ENCODE measurements around the gene NDUFA13. TPM values are rescaled to one million over a fixed set of nuclear protein-coding genes. Genes with fewer than 3 reads are reported as not detected.

NDUFA13 gene
- total RNA-seq, 1 experiment from 2014 or later = 203 TPM

DNA sequence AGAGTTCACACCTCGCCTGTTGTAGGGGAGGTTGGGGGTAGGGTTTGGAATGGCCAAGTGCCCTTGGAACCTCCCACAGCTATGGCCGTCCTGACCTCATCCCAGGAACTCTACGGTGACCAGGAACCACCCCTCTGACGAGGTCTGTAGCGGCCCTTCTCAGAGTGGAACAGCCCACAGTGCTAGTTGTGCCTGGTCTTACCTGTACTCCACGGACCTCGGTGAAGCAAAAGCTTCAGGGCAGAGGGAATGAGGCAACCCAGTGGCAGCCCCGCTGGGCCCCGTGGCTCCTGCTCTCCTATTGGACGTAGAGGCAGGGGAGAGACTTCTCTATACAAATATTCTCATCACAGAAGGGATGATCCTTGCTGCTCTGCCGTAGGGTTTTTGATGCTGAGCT is 7.8 kb upstream of the NDUFA13 start:
- Histone ChIP-seq H3K9me2 (ENCODE audit: insufficient read depth) (no peaks in the 10 kb centered on the region), H3K4me1 (replicated peaks; ENCODE audit: insufficient read depth) (no peaks in the 10 kb centered on the region), H3K4me2 (no peak overlapping the region), H3K36me3 (ENCODE audit: low read depth) (0 out of 2 replicates have a peak, but pooled peaks cover 6% of the 10 kb centered on the region), H2AFZ (no peak overlapping the region), H3K79me2 (ENCODE audit: low read depth) (no peaks in the 10 kb centered on the region), H3K27me3 (ENCODE audit: insufficient read depth, low read depth) (no peaks in the 10 kb centered on the region), H3K4me3 (no peak overlapping the region), H3K9me3 (ENCODE audit: insufficient read depth, low read depth) (no peaks in the 10 kb centered on the region), H4K20me1 (ENCODE audit: insufficient read depth) (no peaks in the 10 kb centered on the region; the same call in 1 of the 2 replicates), H3F3A (ENCODE audit: insufficient read depth, low read depth) (peaks cover 49% of the 10 kb centered on the region; the same call in 1 of the 2 replicates), H3K27ac (no peak overlapping the region)
- no peak for DNase-seq
- no TSS peak for BruUV-seq (replicated peaks)
- CTCF ChIA-PET = no interaction called here
- intact Hi-C loops (cut with micrococcal nuclease; ENCODE audit: unreplicated experiment) = no loop called here
- TF ChIP-seq CTCF (conservative IDR thresholded peaks at IDR 0.05) (no peak), EZH2 (IDR thresholded peaks at IDR 0.05; ENCODE audit: low read depth) (no peak)
- POLR2A ChIA-PET (ENCODE audit: unreplicated experiment) = no interaction called here

DNA sequence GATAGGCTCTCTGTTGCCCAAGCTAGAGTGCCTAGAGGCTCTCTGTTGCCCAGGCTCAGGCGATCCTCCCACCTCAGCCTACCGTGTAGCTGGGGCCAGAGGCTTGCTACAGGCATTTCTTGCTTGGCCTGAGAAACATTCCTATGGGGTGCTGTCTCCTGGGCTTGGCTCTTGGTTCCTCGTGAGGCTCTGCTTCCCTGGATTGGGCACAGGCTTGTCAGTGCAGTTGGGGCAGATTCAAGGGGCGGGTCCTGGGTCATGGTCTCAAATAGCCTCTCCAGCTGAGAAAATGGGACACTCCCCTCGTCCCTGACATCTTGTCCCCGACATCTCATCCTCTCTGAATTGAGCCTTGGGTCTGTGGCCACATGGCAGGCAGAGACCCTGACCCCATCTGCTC is 5.6 kb upstream of the NDUFA13 start:
- Histone ChIP-seq H3K27ac (no peak overlapping the region), H3K9me3 (ENCODE audit: insufficient read depth, low read depth) (no peaks in the 10 kb centered on the region), H3F3A (ENCODE audit: insufficient read depth, low read depth) (peaks cover 38% of the 10 kb centered on the region; the same call in 1 of the 2 replicates), H3K4me1 (replicated peaks; ENCODE audit: insufficient read depth) (no peaks in the 10 kb centered on the region), H3K4me3 (no peak overlapping the region), H3K79me2 (ENCODE audit: low read depth) (no peaks in the 10 kb centered on the region), H3K36me3 (ENCODE audit: low read depth) (no peaks in the 10 kb centered on the region), H3K9me2 (ENCODE audit: insufficient read depth) (no peaks in the 10 kb centered on the region), H4K20me1 (ENCODE audit: insufficient read depth) (no peaks in the 10 kb centered on the region), H3K27me3 (ENCODE audit: insufficient read depth, low read depth) (no peaks in the 10 kb centered on the region), H3K4me2 (no peak overlapping the region), H2AFZ (no peak overlapping the region)
- no TSS peak for BruUV-seq (replicated peaks)
- ChIA-PET POLR2A (ENCODE audit: unreplicated experiment) (interaction anchor here (0.6 kb wide), 2 partner anchors 31 to 443 kb away, joined by 4 to 19 read pairs; no protein-coding TSS in a partner anchor), CTCF (no interaction called here)
- TF ChIP-seq CTCF (conservative IDR thresholded peaks at IDR 0.05) = no peak
- TF ChIP-seq EZH2 (IDR thresholded peaks at IDR 0.05; ENCODE audit: low read depth) = no peak
- intact Hi-C loops (cut with micrococcal nuclease; ENCODE audit: unreplicated experiment) = no loop called here
- peak in 1 of 2 experiments; percentile 20 for DNase-seq

- Histone ChIP-seq H3F3A (ENCODE audit: insufficient read depth, low read depth) (peaks cover 38% of the 10 kb centered on the region; the same call in 1 of the 2 replicates), H4K20me1 (ENCODE audit: insufficient read depth) (no peaks in the 10 kb centered on the region), H3K79me2 (ENCODE audit: low read depth) (peaks cover 24% of the 10 kb centered on the region), H3K4me1 (replicated peaks; ENCODE audit: insufficient read depth) (peaks cover 10% of the 10 kb centered on the region), H3K4me2 (no peak overlapping the region), H3K9me2 (ENCODE audit: insufficient read depth) (no peaks in the 10 kb centered on the region), H3K9me3 (ENCODE audit: insufficient read depth, low read depth) (no peaks in the 10 kb centered on the region), H3K4me3 (no peak overlapping the region), H2AFZ (no peak overlapping the region), H3K27me3 (ENCODE audit: insufficient read depth, low read depth) (no peaks in the 10 kb centered on the region), H3K27ac (no peak overlapping the region), H3K36me3 (ENCODE audit: low read depth) (no peaks in the 10 kb centered on the region)
- intact Hi-C loops (cut with micrococcal nuclease; ENCODE audit: unreplicated experiment) = no loop called here
- TF ChIP-seq EZH2 (IDR thresholded peaks at IDR 0.05; ENCODE audit: low read depth) (no peak), CTCF (conservative IDR thresholded peaks at IDR 0.05) (no peak)
- no TSS peak for BruUV-seq (replicated peaks)
- DNase-seq = no peak
- ChIA-PET POLR2A (ENCODE audit: unreplicated experiment) (no interaction called here), CTCF (interaction anchor here (0.7 kb wide), 1 partner anchor 40 kb away, joined by 3 read pairs; no protein-coding TSS in a partner anchor)
These were observed 2.3 kb upstream of the NDUFA13 start for GRCh38 chr19:19513682-19514081.
